Measurements from ENCODE around the gene RAPGEF1.

GRCh38 chr9:131621551-131622358, 118.1 kb downstream of the RAPGEF1 start:
- TF ChIP-seq, protein P1, sequence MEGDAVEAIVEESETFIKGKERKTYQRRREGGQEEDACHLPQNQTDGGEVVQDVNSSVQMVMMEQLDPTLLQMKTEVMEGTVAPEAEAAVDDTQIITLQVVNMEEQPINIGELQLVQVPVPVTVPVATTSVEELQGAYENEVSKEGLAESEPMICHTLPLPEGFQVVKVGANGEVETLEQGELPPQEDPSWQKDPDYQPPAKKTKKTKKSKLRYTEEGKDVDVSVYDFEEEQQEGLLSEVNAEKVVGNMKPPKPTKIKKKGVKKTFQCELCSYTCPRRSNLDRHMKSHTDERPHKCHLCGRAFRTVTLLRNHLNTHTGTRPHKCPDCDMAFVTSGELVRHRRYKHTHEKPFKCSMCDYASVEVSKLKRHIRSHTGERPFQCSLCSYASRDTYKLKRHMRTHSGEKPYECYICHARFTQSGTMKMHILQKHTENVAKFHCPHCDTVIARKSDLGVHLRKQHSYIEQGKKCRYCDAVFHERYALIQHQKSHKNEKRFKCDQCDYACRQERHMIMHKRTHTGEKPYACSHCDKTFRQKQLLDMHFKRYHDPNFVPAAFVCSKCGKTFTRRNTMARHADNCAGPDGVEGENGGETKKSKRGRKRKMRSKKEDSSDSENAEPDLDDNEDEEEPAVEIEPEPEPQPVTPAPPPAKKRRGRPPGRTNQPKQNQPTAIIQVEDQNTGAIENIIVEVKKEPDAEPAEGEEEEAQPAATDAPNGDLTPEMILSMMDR (conservative IDR thresholded peaks at IDR 0.05; ENCODE audit: low read length): no peak
- TF ChIP-seq EZH2phosphoT487 (IDR thresholded peaks at IDR 0.05; ENCODE audit: borderline replicate concordance, low read depth, low read length): no peak
